Measurements from ENCODE around the gene SIK3. TPM values are rescaled to one million over a fixed set of nuclear protein-coding genes. Genes with fewer than 3 reads are reported as not detected.

Gene SIK3
- total RNA-seq, 1 donor from 2014 or later: 24.4 TPM

DNA sequence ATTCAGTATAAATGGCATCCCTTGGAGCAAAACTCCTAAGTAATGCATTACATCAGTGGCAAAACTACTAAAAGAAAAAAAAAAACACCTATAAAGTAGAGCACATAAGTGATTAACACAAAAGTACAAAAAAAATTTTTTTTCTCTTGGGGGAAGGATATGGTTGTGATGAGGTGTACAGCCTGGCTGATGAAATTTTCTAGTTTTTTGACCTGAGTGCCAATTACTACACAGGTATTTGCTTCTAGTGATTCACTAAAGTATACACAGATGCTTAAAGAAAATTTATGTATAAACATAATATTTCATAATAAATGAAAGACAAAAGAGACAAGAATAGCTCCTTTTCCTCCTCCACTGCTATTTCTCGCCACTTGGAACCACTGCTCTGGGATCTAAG, 189.0 kb downstream of the SIK3 start:
- no peaks in the 10 kb centered on the region for H3K4me1 ChIP-seq
- H3K27ac Mint-ChIP-seq: no peak overlapping the region
- H3K9ac ChIP-seq: no peak overlapping the region
- no peaks in the 10 kb centered on the region for H3K9me3 ChIP-seq (ENCODE audit: low read depth)
- no peaks in the 10 kb centered on the region for H3K36me3 ChIP-seq
- peaks cover 4% of the 10 kb centered on the region for H3K79me2 ChIP-seq (ENCODE audit: low read depth)
- DNase-seq (ENCODE audit: low spot score): no peak
- H3K27me3 ChIP-seq: no peaks in the 10 kb centered on the region
- no peak overlapping the region for H3K27ac ChIP-seq
- no peak overlapping the region for H3K4me3 ChIP-seq
- no peak overlapping the region for H2AFZ ChIP-seq (replicated peaks)
- no peaks in the 10 kb centered on the region for H4K20me1 ChIP-seq (ENCODE audit: low read depth)
- H3K36me3 Mint-ChIP-seq: no peaks in the 10 kb centered on the region
- no peaks in the 10 kb centered on the region for H3F3A ChIP-seq (ENCODE audit: low read depth)
- no peaks in the 10 kb centered on the region for H3K4me1 Mint-ChIP-seq
- no peaks in the 10 kb centered on the region for H3K9me3 Mint-ChIP-seq
- no peak overlapping the region for H3K4me2 ChIP-seq
- TF ChIP-seq EZH2 (IDR thresholded peaks at IDR 0.05) (no peak), EZH2phosphoT487 (IDR thresholded peaks at IDR 0.05) (no peak)
- TF ChIP-seq, protein P1, sequence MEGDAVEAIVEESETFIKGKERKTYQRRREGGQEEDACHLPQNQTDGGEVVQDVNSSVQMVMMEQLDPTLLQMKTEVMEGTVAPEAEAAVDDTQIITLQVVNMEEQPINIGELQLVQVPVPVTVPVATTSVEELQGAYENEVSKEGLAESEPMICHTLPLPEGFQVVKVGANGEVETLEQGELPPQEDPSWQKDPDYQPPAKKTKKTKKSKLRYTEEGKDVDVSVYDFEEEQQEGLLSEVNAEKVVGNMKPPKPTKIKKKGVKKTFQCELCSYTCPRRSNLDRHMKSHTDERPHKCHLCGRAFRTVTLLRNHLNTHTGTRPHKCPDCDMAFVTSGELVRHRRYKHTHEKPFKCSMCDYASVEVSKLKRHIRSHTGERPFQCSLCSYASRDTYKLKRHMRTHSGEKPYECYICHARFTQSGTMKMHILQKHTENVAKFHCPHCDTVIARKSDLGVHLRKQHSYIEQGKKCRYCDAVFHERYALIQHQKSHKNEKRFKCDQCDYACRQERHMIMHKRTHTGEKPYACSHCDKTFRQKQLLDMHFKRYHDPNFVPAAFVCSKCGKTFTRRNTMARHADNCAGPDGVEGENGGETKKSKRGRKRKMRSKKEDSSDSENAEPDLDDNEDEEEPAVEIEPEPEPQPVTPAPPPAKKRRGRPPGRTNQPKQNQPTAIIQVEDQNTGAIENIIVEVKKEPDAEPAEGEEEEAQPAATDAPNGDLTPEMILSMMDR (IDR thresholded peaks at IDR 0.05): no peak
- no peaks in the 10 kb centered on the region for H3K27me3 Mint-ChIP-seq (ENCODE audit: insufficient read depth, low read depth)
- no peak overlapping the region for H3K4me3 Mint-ChIP-seq

DNA sequence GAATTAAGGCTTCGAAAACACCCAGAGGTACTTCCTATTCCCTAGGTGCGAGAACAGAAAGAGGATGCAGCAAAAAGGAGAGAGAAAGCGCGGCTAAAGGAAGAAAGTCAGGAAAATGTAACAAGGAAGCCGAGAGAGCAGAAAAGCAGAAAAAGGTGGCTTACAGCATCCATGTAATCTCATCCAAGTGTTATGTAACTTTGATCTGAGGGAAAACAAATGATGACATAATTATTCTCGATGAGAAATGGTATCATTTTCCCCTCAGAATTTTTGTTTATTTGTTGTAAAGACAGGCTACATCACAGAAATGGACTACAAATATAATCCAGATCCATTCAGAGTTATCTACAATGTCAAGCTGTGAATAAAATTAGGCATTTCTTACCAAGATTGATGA, 191.7 kb downstream of the SIK3 start:
- Histone ChIP-seq H3K27me3 (no peaks in the 10 kb centered on the region), H3K9ac (no peak overlapping the region), H3K36me3 (no peaks in the 10 kb centered on the region), H3F3A (ENCODE audit: low read depth) (no peaks in the 10 kb centered on the region), H3K4me1 (no peaks in the 10 kb centered on the region), H3K4me2 (no peak overlapping the region), H3K9me3 (ENCODE audit: low read depth) (no peaks in the 10 kb centered on the region), H3K27ac (no peak overlapping the region), H4K20me1 (ENCODE audit: low read depth) (no peaks in the 10 kb centered on the region), H2AFZ (replicated peaks) (no peak overlapping the region), H3K4me3 (no peak overlapping the region), H3K79me2 (ENCODE audit: low read depth) (peaks cover 4% of the 10 kb centered on the region)
- H3K27ac Mint-ChIP-seq: no peak overlapping the region
- peaks cover 2% of the 10 kb centered on the region for H3K36me3 Mint-ChIP-seq
- no peaks in the 10 kb centered on the region for H3K9me3 Mint-ChIP-seq
- DNase-seq (ENCODE audit: low spot score): no peak
- H3K27me3 Mint-ChIP-seq (ENCODE audit: insufficient read depth, low read depth): no peaks in the 10 kb centered on the region
- no peak overlapping the region for H3K4me3 Mint-ChIP-seq
- no peak for TF ChIP-seq EZH2 (IDR thresholded peaks at IDR 0.05)
- TF ChIP-seq, protein P1 (IDR thresholded peaks at IDR 0.05): no peak
- no peak for TF ChIP-seq EZH2phosphoT487 (IDR thresholded peaks at IDR 0.05)
- no peaks in the 10 kb centered on the region for H3K4me1 Mint-ChIP-seq

DNA sequence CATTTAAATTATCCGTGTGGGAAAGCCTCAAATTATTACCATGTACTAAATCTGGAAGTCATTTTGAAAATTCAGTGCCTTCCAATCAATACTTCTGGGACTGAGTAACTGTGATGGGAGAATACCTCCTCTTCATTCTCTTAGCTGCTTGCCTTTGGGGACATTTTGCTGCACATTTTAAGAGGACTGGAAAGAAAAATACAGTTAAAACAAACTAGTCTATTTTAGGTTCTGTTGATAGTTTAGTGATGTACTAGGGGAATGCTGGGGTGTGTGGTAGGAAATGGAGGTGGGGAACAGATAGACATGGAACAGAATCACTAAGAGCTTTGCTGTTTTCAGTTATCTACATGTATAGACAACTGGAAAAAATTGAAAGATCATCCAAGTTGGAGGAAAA, 195.1 kb downstream of the SIK3 start:
- no peak overlapping the region for H3K9ac ChIP-seq
- H3K36me3 Mint-ChIP-seq: peaks cover 17% of the 10 kb centered on the region
- no peaks in the 10 kb centered on the region for H3K27me3 Mint-ChIP-seq (ENCODE audit: insufficient read depth, low read depth)
- TF ChIP-seq EZH2 (IDR thresholded peaks at IDR 0.05) (no peak), EZH2phosphoT487 (IDR thresholded peaks at IDR 0.05) (no peak)
- TF ChIP-seq, protein P1 (IDR thresholded peaks at IDR 0.05): no peak
- H3K79me2 ChIP-seq (ENCODE audit: low read depth): no peaks in the 10 kb centered on the region
- H3K27ac ChIP-seq: no peak overlapping the region
- no peak overlapping the region for H2AFZ ChIP-seq (replicated peaks)
- H3K4me3 Mint-ChIP-seq: no peak overlapping the region
- H4K20me1 ChIP-seq (ENCODE audit: low read depth): no peaks in the 10 kb centered on the region
- H3K36me3 ChIP-seq: no peaks in the 10 kb centered on the region
- peaks cover 9% of the 10 kb centered on the region for H3K9me3 Mint-ChIP-seq
- H3K4me1 ChIP-seq: no peaks in the 10 kb centered on the region
- no peak overlapping the region for H3K4me3 ChIP-seq
- no peak overlapping the region for H3K4me2 ChIP-seq
- no peak for DNase-seq (ENCODE audit: low spot score)
- H3K4me1 Mint-ChIP-seq: no peaks in the 10 kb centered on the region
- H3K27me3 ChIP-seq: no peaks in the 10 kb centered on the region
- no peak overlapping the region for H3K27ac Mint-ChIP-seq
- H3F3A ChIP-seq (ENCODE audit: low read depth): no peaks in the 10 kb centered on the region
- H3K9me3 ChIP-seq (ENCODE audit: low read depth): no peaks in the 10 kb centered on the region

Data from neural progenitor cell (in vitro differentiated cells).